GM18505 (cell line): Measurements from ENCODE around the gene MYO1E.
"Not testable (repeated sequence)": the region's sequence is repeated elsewhere in the genome, so short reads cannot be mapped to it uniquely, and the experiment has no call there.

Experiments
- ATAC-seq: cut with Tn5 transposase; IDR thresholded peaks from one replicate; pipeline ENCODE4 v1.9.1; 2021; ENCODE audit not compliant: unreplicated experiment
- POLR2A ChIP-seq: IDR thresholded peaks from 4 replicates; pipeline ENCODE4 v1.6.1; 2011; ENCODE audit warnings: borderline replicate concordance; ENCODE audit not compliant: insufficient read depth, insufficient read length; ENCODE audit errors: extremely low read depth

MYO1E gene

GRCh38 chr15:59172289-59172901, 200.3 kb downstream of the MYO1E start:
- ATAC-seq: no peak
- no peak for TF ChIP-seq POLR2A

GRCh38 chr15:59171067-59171397, 201.6 kb downstream of the MYO1E start:
- ATAC-seq: no peak
- TF ChIP-seq POLR2A: no peak

- TF ChIP-seq POLR2A: no peak
- no peak for ATAC-seq
These were observed 202.2 kb downstream of the MYO1E start for GRCh38 chr15:59170295-59171066.

- no peak for TF ChIP-seq POLR2A
- no peak for ATAC-seq
These were observed 203.4 kb downstream of the MYO1E start for GRCh38 chr15:59169251-59169708.

- no peak for TF ChIP-seq POLR2A
- no peak for ATAC-seq
These were observed 204.1 kb downstream of the MYO1E start for GRCh38 chr15:59168536-59168935.

- no peak for ATAC-seq
- TF ChIP-seq POLR2A: no peak
These were observed 205.9 kb downstream of the MYO1E start for GRCh38 chr15:59166601-59167265.

GRCh38 chr15:59166166-59166565, 206.5 kb downstream of the MYO1E start:
- no peak for TF ChIP-seq POLR2A
- ATAC-seq: no peak

GRCh38 chr15:59165726-59166125, 206.9 kb downstream of the MYO1E start:
- ATAC-seq: no peak
- TF ChIP-seq POLR2A: no peak

- ATAC-seq: not testable (repeated sequence)
These were observed 210.6 kb downstream of the MYO1E start for GRCh38 chr15:59162080-59162479.

- ATAC-seq: no peak
- no peak for TF ChIP-seq POLR2A
These were observed 211.6 kb downstream of the MYO1E start for GRCh38 chr15:59160880-59161593.

- no peak for ATAC-seq
- TF ChIP-seq POLR2A: no peak
These were observed 213.5 kb downstream of the MYO1E start for GRCh38 chr15:59159210-59159609.

GRCh38 chr15:59158701-59159034, 214.0 kb downstream of the MYO1E start:
- ATAC-seq: no peak
- no peak for TF ChIP-seq POLR2A

GRCh38 chr15:59157840-59158700, 214.6 kb downstream of the MYO1E start:
- TF ChIP-seq POLR2A: no peak
- ATAC-seq: no peak
